Embryonic facial prominence (tissue), 1 donor: ENCODE measurements around the gene BPIFB2.

ENCODE experiments used
- DNase-seq: peaks from one replicate; pipeline ENCODE4 v3.0.0-alpha.2; 2016; ENCODE audit errors: extremely low spot score

Gene BPIFB2

DNA sequence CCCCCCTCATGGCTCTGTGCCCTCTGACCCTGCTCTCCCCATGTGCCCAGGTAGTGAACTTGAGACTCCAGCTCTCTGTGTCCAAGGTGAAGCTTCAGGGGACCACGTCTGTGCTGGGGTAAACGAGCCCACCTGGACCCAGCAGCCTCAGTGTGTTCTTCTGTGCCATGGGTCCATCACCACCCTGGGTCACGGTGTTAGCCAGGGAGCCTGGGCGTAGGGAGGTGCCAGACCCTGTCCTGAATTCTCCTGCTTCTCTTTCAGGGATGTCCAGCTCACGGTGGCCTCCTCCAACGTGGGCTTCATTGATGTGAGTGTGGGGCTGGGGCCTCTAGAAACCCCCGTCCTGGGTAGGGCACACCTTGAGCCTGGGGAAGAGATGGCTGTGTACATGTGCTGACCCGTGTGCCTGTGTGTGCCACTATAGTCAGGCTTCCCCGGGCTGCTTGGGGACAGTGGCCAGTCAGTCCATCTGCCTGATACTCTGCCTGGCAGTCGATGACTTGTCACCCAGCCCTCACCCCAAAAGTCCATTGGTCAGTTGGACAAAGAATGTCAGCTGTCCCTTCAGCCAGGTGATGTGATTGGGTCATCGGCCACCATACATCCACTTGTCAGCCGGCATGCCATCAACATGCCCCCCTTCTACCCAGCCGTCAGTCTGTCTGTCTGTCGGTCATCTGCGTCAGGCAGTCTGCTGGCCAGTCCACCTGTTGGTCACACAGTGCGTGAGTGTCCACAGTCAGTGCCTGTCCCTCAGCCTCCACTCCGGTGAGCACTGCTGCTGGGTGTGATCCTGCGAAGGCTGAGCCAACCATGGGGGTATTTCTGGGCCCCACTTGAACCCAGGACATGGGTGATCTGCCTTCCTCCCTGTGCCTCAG is 13.0 kb downstream of the BPIFB2 start:
- DNase-seq, result no peak

DNA sequence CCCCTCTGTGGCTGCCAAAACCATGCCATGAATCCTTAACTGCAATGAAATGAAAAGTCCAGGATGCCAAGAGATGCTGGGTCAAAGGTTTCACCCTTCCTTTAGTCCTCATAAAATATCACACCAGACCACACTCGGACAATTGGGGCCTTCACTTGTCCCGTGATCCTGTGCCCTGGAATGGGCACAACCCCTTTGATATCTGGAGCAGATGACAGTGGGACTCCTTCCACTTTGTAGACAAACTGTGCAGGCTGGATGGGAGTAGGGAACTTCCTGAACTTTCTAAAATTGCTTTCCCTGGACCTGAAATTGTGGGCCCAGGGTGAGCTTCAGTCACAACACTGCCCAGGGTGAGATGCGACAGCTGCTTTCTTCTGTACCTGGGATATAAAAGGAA is 14.4 kb downstream of the BPIFB2 start:
- DNase-seq, result no peak

DNA sequence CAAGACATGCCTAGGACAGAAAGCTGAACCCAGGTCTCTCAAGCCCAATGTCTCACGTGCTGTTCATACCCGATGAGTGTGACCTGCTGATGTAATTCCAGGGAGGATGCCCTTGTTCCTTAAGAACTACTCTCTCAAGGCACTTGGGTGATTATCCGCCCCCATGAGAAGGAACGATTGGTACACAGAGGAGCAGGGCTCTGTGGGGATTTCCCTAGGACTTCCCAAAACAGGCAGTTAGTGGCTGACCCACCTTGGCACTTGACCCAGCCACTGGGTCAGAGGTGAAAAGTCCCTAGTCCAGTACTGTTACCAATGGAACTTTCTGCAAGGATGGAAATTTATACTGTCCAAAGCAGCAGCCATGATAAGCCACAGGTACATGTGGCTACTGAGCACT is 14.8 kb downstream of the BPIFB2 start:
- no peak for DNase-seq

DNA sequence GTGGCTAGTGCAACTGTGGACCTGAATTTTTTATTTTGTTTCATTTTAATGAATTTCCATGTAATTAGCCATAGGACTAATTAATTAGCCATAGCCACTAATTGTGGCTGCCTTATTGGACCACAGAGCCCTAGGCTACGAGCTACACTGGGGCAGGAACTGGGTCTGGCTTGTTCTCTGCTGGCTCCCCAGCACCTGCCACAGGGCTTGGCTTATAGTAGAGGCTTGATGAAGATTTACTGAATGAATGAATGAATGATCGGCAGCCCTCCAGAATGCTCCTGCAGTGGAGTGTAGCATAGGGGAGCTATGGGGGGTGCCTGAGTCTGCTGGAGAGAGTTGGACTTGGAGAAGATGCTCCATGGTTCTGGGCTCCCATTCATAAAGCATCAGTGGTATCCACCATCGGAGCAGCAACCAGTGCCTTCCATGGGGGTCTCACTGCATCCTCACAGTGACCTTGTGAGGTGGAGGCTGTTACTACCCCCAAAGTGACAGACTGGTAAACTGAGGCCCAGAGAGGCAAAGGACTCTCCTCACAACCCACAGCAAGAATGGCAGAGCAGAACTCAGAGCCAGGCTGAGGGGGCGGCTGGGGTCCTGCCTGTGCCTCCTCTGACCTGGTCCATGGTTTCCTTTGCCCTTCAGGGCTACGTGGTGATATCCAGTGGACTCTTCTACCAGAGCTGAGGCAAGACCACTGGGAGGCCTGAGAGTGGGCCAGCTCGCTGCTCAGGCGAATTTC is 15.4 kb downstream of the BPIFB2 start:
- DNase-seq, result no peak

DNA sequence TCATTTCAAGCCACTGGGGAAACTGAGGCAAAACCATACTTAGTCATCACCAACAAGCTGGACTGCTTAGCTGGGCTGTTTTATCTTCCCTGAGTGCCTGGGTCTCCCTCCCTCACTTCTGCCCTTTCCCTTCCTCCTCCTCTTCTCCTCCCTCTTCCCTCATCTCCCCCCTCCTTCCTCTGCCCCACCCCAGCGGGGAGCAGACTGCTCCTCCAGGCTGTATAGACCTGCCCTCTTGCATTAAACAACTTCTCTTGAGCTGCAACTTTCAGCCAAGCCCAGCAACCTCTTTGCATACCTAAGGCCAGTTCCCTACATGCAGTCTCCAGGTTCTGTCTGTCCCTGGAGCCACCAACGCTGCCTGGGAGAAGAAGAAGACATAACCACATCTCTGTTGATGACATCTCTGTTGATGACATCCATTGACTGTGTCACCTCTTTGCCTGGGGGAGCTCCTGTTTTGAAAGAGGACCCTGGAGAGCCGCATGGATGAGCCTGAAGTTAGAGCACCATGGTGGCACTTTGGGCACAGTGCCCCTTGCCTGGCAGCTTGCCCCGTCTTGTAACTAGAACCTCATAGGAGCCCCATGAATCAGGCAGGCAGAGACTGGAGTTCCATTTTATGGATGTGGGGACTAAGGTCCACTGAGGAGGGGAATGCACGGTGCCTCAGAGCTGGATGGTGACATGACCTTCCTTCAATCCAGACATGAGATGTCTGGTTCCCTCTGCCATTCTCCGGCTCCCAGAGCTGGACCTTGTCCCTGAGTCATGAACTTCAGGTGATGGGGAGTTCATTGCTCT is 16.1 kb downstream of the BPIFB2 start:
- no peak for DNase-seq

DNA sequence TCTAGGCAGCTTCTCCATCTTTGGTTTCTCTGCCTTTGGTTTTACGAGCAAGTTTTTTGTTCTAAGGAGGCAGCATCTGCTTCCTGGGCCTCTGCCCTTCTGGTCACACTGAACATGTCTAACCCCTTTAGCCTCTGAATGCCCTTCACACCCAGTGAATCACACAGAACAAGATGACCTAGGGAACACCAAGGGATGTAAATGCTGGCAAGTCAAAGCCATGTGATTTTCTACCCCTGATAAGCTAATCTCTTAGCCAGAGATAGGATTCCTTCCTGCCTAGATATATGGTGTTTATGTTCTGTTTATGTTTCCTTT is 16.7 kb downstream of the BPIFB2 start:
- no peak for DNase-seq

DNA sequence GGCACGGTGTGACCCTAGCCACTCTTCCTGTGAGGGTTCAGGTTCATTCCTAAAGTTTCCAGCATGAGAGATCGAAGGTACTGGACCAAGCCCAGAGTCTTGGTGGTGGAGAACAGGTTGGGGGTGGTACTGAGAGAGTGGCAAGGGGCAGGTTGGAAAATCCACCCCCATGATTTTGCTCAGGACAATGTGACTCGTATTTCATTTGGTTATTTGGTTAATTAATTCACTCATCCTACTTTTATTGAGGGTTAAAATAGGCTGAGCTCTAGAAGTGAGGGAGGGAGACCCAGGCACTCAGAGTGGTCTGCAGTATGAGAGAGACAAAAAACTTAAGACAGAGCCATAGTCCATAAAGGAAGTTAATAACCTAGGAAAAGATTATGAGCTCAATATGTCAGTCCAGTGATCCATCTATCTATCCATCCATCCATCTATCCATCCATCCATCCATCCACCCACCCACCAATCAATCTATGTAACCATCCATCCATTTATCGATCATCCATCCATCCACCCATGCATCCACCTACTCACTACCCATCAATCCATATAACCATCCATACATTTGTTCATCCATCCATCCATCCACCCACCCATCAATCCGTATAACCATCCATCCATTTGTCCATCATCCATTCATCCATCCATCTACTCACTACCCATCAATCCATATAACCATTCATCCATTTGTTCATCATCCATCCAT is 17.3 kb downstream of the BPIFB2 start:
- no peak for DNase-seq

DNA sequence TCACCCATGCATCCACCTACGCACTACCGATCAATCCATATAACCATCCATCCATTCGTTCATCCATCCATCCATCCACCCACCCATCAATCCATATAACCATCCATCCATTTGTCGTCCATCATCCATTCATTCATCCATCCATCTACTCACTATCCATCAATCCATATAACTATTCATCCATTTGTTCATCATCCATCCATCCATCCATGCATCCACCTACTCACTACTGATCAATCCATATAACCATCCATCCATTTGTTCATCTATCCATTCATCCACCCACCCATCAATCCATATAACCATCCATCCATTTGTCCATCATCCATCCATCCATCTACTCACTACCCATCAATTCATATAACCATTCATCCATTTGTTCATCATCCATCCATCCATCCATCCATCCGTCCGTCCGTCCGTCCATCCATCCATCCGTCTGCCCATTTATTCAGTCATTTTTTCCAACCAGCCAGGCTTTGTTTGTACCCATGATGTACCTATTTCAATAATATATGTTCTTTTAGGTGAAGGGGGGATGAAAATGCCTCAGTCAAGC is 17.9 kb downstream of the BPIFB2 start:
- DNase-seq, result no peak

DNA sequence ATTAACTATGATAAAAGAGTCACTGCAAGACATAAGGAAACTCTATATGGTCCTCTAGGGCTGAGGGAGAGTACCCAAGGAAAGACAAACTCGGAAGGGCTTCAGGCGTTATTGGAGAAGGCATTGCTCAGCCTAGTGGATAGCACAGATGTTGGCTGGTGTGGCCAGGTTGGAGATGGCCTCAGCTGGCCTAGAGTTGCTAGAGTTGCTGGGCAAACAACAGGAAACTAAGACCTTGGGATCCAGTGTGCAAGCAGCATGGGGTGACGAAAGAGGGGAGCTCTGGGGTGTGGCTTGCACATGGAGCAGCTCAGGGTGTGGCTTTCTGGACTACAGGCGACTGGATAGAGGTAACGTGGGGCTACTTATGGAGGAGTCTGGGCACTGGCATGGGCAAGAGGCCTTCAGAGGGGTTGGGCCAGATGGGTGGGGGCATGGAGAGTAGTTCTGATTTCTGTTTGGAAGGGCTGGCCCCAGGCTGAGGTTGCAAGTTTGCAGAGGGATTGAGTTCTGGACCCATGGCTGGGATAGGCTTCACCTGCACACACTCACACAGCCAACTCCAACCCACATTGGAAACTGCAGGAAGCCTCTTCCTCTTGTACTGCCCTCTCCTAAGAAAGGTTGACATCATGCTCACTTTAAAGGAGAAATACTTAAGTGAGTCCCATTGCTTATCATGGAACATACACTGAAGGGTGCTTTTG is 18.7 kb downstream of the BPIFB2 start:
- no peak for DNase-seq

DNA sequence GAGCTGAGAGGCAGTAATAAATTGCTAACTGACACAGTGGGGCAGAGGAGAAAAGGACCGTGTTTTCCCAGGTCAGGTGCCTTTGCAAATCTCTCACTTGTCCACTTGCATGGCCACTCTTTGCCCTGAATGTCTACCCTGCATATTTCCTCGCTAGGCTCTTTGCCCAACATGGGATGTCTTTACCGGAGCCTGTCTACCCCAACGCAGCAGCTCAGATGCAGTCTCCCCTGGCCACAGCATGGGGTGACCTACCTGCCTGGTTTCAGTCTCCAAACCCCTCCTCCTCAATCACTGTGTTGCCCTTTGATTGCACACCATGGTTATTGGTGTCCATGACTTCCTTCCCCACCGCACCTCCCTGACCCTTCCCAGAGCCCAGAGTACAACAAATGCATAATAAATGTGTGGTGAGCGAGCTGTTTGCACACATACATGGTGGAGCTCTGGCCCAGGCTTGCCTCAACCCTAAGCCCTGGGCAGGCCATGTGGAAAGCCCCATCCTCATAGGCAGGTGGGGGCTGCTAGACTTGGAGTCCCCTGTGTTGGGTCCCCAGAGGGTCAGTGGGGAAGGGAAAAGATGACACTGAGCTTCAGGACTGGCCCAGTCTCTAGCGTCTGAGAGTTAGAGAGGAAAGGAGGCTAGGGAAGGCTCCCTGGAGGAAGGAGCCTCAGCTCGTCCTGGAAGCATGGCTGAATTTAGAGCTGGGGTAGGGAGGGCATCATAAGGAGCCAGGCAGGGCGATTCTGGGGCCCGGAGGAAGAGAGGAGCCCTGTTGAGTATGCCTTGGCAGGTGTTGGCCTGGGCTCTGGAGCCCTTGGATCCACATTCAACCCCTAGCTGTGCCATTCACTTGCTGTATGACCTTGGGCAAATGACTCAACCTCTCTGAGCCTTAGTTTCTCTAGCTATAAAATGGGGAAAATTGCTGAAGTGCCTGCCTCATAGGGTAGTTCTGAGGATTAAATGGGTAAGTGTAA is 19.6 kb downstream of the BPIFB2 start:
- DNase-seq, result no peak

DNA sequence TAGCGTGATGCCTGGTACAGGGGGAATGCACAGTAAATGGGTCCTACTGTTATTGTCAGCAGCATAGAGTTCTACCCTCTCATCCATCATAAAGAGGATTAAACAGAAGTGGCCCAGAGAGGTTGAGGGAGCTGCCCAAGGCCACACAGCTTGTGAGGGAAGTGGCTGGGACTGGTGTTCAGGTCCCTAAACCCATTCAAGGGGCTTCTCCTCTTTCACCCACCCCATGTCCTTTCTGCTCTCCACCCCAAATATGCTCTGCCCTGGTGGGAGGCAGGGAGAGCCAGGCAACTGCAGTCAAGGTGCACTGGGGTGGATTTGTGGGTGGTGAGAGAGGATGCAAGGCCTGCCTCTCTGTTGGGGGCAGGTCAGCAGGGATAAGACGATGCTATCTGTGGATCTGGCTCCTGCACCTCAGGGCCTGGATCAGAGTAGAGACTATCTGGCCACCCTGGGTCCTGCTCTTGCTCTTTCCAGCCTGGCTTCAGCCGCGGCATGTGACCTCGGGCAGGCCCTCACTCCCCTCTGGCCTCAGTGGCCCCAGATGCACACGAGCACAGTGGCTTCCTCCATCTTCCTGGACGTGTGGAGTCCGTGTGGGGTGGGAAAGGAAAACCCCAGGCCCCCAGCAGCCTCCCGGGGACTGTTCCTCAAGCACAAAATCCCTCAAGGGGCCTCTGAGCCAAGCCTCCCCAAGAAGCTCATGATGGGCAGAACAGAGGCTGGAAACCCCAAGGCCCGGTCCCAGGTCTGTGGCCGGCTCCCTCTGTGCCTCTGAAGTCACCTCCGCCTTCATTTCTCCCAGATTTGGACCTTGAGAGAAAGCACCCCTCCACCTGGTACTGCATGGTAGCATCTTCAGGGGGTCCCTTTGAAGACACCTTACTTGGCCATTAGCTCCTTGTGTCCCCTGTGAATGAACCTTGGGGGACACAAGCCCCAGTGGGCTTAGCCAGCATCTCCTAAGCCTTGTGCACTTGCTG is 20.6 kb downstream of the BPIFB2 start:
- DNase-seq, result no peak

DNA sequence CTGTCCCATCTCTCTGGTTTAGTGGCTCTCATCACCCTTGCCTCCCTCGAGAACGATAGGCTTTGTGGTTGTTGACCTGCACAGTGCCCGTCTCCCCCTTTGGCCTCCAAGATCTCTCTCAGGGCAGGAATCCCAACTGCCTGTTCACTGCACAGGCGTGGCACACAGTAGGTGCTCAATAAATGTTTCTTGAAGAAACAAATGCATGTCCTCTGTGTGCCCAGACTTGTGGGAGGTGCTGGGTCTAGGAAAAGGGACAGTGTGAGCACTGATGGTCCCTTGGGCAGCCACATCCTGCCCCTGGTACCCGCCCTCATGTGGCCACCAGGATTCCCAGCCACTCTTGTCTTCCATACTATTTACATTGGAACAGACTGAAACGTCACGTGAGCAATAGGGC is 21.4 kb downstream of the BPIFB2 start:
- DNase-seq, result no peak

DNA sequence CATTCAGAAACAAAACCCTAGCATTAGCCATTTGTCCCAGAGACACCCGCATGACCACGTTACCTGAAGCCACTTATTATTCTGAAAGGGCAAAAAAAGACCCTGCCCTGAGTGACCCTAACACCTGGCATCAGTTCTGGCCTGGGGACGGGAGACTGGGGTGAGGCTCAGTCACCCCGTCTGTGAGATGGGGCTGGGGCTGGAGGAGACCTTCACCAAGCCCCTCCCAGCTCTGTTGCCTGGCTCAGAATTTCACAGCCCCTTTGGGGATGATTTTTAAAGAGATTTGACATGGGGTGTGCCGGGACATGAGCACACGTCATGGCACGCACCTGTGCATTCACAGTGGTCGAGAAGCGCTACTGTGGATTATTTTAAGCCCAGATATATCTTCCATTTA is 22.6 kb downstream of the BPIFB2 start:
- DNase-seq, result no peak

DNA sequence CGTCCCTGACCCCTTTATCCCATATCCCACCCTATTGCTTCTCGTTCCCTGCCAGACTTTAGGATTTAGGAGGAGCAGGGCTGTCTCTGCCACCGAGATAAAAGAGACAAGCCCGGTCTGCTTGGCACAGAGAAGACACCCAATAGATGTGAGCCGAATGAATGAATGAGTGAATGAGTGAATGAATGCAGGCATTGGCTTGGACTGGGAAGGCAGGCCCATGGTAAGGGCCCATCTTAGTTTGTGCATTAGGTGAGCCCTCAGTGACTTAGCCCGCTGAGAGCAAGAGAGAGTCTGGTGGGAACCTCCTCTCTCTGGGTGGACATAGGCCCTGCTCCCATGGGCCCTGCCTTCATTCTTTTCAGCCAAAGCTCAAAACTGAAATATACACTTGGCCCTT is 23.1 kb downstream of the BPIFB2 start:
- no peak for DNase-seq

DNA sequence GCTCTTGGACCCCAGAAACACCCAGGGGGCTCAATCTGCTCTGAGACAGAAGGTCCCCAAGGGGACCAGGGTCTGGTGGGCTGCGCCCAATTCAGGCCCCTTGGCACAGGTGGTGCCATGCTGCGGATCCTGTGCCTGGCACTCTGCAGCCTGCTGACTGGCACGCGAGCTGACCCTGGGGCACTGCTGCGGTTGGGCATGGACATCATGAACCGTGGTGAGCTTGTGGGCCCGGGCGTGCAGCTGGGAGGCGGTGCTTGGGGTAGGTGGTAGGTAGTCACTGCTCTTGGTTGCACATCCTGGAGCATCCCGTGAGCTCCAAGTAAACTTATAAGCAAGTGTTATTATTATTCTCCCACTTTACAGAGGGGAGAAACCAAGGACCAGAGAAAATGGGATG is 24.0 kb downstream of the BPIFB2 start, which contains the start of gene BPIFB6:
BPIFB6 (plus strand) TSS at position 118 of the 400 bp plus-strand sequence; CDS start at position 118, 0 bp downstream.
- no peak for DNase-seq

DNA sequence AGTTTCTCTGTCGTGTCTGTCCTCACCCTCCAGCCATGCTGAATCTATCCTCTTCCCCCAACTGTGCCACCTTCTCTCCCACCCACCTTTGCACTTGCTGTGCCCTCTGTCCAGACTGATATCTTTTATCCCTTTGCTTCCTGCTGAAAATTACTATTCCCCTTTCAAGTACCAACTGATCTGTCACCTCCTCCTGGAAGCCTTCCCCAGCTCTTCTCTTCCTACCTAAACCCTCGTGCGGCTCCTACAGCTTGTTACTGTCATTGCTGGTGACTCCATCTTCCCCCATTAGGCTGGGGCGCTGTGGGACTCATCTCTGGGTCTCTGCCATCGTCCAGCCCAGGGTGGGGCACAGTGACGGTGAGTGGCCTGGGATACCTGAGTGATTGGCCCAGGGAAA is 25.1 kb downstream of the BPIFB2 start:
- DNase-seq, result no peak

DNA sequence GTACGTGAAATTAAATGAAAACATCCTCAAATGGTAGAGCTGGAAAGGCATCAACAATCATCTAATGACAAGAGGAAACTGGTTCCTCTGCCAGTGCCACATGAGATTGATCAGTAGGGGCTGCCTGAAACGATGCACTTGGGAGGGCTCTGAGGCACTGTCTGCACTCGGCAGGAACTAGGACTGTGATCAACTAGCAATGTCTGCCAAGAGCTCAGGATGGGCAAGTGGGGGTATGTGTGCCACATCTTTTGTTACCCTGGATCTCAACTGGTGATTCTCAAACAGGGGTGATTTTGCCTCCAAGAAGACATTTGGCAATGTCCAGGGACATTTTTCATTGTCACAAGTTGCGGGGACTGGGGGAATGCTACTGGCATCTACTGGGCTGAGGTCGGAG is 25.9 kb downstream of the BPIFB2 start:
- no peak for DNase-seq

DNA sequence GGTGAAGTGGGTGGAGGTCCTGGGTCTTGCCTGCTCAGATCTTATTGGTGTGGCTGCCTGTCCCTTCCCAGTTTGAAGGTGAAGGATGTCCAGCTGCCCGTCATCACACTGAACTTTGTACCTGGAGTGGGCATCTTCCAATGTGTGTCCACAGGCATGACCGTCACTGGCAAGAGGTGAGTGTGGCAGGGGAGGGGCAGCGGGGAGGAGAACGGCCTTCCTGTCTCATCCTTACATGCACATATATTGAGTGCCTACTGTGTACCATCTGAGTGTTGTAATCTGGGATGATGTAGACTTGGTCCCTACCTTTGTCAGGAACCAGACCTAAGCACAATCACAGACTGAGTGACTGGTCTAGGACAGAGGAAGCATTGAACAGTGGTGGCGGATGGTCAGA is 26.6 kb downstream of the BPIFB2 start:
- no peak for DNase-seq
